Suprapubic skin (tissue), 4 donors: ENCODE data around the gene NPHP4. TPM values are rescaled to one million over a fixed set of nuclear protein-coding genes. Genes with fewer than 3 reads are reported as not detected.

Source experiments
- DNase-seq, 2 donors: peaks; one replicate each; pipeline ENCODE4 v3.0.0-alpha.2; 2019; ENCODE audit warnings: low spot score in 2 of 2
- H3K27ac ChIP-seq: fragments of 200-600 bp; sonication (generic); one replicate; pipeline ENCODE4 v1.5.1; 2019
- H3K27me3 ChIP-seq: fragments of 200-600 bp; sonication (generic); one replicate; pipeline ENCODE4 v1.5.1; 2019
- H3K36me3 ChIP-seq: fragments of 200-600 bp; sonication (generic); one replicate; pipeline ENCODE4 v1.5.1; 2019
- H3K4me1 ChIP-seq: fragments of 200-600 bp; sonication (generic); one replicate; pipeline ENCODE4 v1.5.1; 2019
- H3K4me3 ChIP-seq: fragments of 200-600 bp; sonication (generic); one replicate; pipeline ENCODE4 v1.5.1; 2019; ENCODE audit warnings: mild to moderate bottlenecking
- H3K9me3 ChIP-seq: fragments of 200-600 bp; sonication (generic); one replicate; pipeline ENCODE4 v1.5.1; 2019
- EP300 ChIP-seq: sonication (generic); formaldehyde crosslinking; IDR thresholded peaks from one replicate; pipeline ENCODE4 v1.6.1; 2017; ENCODE audit warnings: antibody characterized with exemption
- POLR2A ChIP-seq, 2 donors: fragments of 450-650 bp; IDR thresholded peaks; one replicate each; pipeline ENCODE4 v1.6.1; 2017; ENCODE audit warnings: antibody characterized with exemption in 2 of 2, mild to moderate bottlenecking in 2 of 2, moderate library complexity in 2 of 2
- POLR2AphosphoS5 ChIP-seq, 3 donors: sonication (generic); formaldehyde crosslinking; IDR thresholded peaks; one replicate each; pipeline ENCODE4 v1.6.1; 2017; ENCODE audit warnings: antibody characterized with exemption in 3 of 3
- WGBS: methylation state at CpG from one replicate; pipeline ENCODE4 v1.1.5; 2018; 5-methylcytosine and 5-hydroxymethylcytosine counted together
- total RNA-seq, 4 donors: library from RNA; depleted of rRNA; stranded (reverse); fragments of >200 nt; gene quantifications; one replicate each; pipeline ENCODE4 v1.1.0, GENCODE V29; 2016
- TF ChIP-seq, protein P1 (sequence below), 2 donors: fragments of 200-600 bp in 1 of 2; fragments of 450-650 bp in 1 of 2; sonication (generic) in 1 of 2; IDR thresholded peaks; one replicate each; pipeline ENCODE4 v1.5.1; 2016 to 2019; ENCODE audit warnings: antibody characterized with exemption in 2 of 2, mild to moderate bottlenecking in 1 of 2, moderate library complexity in 1 of 2

NPHP4 gene
- total RNA-seq, 4 donors from 2014 or later = 26.3 to 33.7 (median 29.1) TPM

DNA sequence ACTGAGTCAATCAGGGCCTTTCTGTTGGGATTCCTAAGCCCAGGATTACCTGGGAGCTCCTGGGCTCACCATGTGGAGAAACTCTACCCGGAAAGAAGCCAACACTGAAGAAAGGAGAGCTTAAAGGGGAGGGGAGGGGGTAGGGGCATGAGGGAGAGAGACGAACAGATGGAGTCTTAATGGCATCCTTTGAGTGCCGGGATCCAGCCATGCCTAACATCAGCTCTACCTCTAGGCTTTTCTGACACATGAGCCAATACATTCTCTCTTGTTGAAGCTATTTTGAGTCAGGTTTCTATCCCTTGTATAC lies 75.0 kb downstream of the NPHP4 start:
- peak in 1 of 2 donors; percentile 23 for DNase-seq
- no peaks in the 10 kb centered on the region for H3K36me3 ChIP-seq
- no peak overlapping the region for H3K4me3 ChIP-seq
- WGBS = 92% methylated on average over 3 of the region's 3 CpGs
- H3K9me3 ChIP-seq = no peaks in the 10 kb centered on the region
- TF ChIP-seq POLR2A (IDR thresholded peaks at IDR 0.05) (no peak), EP300 (no peak), POLR2AphosphoS5 (IDR thresholded peaks at IDR 0.05) (no peak)
- TF ChIP-seq, protein P1, sequence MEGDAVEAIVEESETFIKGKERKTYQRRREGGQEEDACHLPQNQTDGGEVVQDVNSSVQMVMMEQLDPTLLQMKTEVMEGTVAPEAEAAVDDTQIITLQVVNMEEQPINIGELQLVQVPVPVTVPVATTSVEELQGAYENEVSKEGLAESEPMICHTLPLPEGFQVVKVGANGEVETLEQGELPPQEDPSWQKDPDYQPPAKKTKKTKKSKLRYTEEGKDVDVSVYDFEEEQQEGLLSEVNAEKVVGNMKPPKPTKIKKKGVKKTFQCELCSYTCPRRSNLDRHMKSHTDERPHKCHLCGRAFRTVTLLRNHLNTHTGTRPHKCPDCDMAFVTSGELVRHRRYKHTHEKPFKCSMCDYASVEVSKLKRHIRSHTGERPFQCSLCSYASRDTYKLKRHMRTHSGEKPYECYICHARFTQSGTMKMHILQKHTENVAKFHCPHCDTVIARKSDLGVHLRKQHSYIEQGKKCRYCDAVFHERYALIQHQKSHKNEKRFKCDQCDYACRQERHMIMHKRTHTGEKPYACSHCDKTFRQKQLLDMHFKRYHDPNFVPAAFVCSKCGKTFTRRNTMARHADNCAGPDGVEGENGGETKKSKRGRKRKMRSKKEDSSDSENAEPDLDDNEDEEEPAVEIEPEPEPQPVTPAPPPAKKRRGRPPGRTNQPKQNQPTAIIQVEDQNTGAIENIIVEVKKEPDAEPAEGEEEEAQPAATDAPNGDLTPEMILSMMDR (IDR thresholded peaks at IDR 0.05) = no peak
- peaks cover 10% of the 10 kb centered on the region for H3K4me1 ChIP-seq
- no peak overlapping the region for H3K27ac ChIP-seq
- no peaks in the 10 kb centered on the region for H3K27me3 ChIP-seq

DNA sequence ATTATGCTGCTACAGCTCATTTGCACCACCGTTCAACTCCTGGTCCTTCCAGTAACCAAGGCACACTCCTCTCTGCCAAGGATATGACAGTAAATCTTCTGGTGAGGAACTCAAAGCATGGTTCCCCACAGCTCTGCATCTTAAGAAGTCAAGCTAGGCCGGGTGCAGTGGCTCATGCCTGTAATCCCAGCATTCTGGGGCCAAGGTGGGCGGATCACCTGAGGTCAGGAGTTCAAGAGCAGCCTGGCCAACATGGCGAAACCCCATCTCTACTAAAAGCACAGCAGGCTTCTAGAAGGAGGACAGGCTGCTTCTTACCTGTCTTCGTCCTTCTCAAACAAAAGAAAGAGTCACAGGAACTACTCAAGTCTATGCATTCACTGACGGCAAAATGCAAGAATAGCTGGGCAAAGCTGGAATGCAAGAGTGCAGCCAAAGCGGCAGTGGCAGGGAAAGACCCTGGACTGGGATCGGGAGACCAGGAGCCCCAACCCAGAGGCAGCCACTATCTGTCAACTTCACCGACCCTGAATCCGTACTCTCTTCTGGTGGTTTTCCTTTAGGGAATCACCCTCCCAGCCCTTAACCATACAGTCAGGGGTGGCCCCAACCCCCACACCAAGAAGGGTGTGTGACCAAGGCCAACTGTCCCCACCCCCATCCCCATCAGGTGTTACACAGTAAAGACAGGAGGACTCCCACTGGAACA lies 75.5 kb downstream of the NPHP4 start:
- TF ChIP-seq, protein P1 (IDR thresholded peaks at IDR 0.05) = no peak
- no peak for TF ChIP-seq POLR2A (IDR thresholded peaks at IDR 0.05)
- no peak for TF ChIP-seq EP300
- no peak for TF ChIP-seq POLR2AphosphoS5 (IDR thresholded peaks at IDR 0.05)
- Histone ChIP-seq H3K27ac (no peak overlapping the region), H3K36me3 (no peaks in the 10 kb centered on the region), H3K9me3 (no peaks in the 10 kb centered on the region), H3K27me3 (no peaks in the 10 kb centered on the region), H3K4me1 (peaks cover 10% of the 10 kb centered on the region), H3K4me3 (no peak overlapping the region)
- peak in 1 of 2 donors; percentile 54 for DNase-seq
- WGBS = 91% methylated on average over 10 of the region's 10 CpGs

DNA sequence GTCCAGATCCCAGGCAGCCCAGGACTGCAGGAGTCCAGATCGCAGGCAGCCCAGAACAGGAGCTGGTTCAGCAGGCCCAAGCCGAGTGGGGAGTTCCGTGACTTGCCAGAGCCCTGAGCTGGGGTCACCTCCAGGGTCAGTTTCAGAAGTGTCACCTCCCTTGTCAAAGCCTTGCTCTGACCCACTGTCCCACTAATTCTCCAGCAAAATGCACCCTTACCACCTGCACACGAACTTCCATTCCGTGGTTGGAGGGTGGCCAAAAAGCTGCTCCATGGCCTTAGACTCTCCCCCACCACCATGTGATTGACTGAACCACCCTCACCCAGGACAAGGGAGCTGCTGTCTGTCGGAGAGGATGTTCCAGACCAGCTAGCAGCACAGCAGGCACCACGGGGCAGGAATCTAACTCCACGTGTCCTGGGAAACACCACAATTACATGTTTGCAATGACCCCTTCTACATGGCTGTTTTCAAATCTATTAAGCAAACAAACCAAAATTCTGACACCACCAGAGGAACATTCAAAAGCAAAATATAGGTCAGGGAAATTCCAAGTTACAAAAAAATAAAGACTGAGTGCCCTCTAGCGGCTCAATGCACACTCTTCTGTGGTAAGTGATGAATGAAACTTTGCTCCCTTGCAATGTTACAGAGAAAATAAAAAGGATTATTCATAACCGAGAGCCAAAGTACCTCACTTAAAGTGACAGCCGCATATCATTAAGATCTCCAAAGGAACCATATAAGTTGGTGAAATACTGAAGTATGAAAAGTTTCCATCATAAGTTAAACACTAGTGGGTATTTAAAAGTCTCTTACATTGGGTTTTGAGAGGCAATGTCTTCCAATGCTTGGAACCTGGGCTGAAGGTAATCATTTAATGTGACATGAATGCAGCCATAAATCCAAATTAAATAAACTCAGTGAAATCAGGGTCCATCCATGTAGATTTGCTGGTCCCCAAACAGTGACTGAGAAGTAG lies 76.3 kb downstream of the NPHP4 start:
- H3K27me3 ChIP-seq = no peaks in the 10 kb centered on the region
- H3K4me1 ChIP-seq = peaks cover 10% of the 10 kb centered on the region
- no peak overlapping the region for H3K4me3 ChIP-seq
- H3K36me3 ChIP-seq = no peaks in the 10 kb centered on the region
- no peaks in the 10 kb centered on the region for H3K9me3 ChIP-seq
- 45% methylated on average over 10 of the region's 11 CpGs for WGBS
- no peak overlapping the region for H3K27ac ChIP-seq
- peak in 1 of 2 donors; percentile 65 for DNase-seq
- TF ChIP-seq POLR2A (IDR thresholded peaks at IDR 0.05) = no peak
- TF ChIP-seq POLR2AphosphoS5 (IDR thresholded peaks at IDR 0.05) = no peak
- TF ChIP-seq, protein P1 (IDR thresholded peaks at IDR 0.05) = peak; percentile 38 to 56
- no peak for TF ChIP-seq EP300

DNA sequence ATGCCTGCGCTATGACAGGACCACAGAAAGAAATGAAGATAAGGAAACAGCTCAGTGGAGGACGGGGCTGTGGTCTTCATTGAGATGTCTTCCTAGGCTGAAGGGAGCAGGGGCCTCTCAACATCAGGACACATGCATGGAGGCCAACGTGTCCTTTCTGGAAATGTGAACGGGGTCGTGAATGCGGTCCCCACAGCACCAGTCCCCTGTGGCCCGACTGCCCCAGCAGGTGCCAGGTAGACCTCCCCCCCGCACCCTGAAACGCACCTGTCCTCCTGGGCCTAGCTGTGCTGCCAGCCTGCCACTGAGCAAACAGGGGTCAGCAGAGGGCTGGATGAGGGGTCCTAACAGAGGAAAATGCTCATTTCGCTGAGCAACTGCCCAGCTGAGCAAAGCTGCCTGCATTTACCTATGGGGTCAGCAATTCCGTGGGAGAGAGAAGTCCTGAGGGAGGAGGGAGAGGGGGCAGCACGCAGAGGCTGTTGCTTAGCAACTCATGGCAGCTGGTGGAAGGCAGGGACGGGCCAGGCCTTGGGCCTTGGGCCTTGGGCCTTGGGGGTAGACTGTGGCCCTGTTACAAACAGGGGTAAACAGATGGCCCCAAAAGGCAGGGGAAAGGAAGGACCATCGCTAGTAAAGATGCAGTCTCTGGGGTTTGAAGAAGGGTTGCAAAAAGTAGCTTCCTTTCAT lies 77.4 kb downstream of the NPHP4 start:
- 94% methylated on average over 14 of the region's 14 CpGs for WGBS
- Histone ChIP-seq H3K36me3 (no peaks in the 10 kb centered on the region), H3K9me3 (no peaks in the 10 kb centered on the region), H3K27me3 (no peaks in the 10 kb centered on the region), H3K4me3 (no peak overlapping the region), H3K4me1 (peaks cover 10% of the 10 kb centered on the region), H3K27ac (no peak overlapping the region)
- DNase-seq = peak in 1 of 2 donors; percentile 49
- TF ChIP-seq, protein P1 (IDR thresholded peaks at IDR 0.05) = no peak
- no peak for TF ChIP-seq POLR2AphosphoS5 (IDR thresholded peaks at IDR 0.05)
- no peak for TF ChIP-seq EP300
- TF ChIP-seq POLR2A (IDR thresholded peaks at IDR 0.05) = no peak
